Breast epithelium (tissue), 3 donors: ENCODE data around the gene HIPK2.

Experiments used
- POLR2A ChIP-seq: fragments of 450-650 bp; IDR thresholded peaks from one replicate; pipeline ENCODE4 v1.6.1; 2016; ENCODE audit warnings: antibody characterized with exemption, mild to moderate bottlenecking, moderate library complexity
- POLR2AphosphoS5 ChIP-seq, 3 donors: sonication (generic); formaldehyde crosslinking; IDR thresholded peaks; one replicate each; pipeline ENCODE4 v1.6.1; 2017; ENCODE audit warnings: antibody characterized with exemption in 3 of 3
- TF ChIP-seq, protein P1 (sequence below), 3 donors: fragments of 450-650 bp; IDR thresholded peaks; one replicate each; pipeline ENCODE4 v1.5.1; 2016 to 2017; ENCODE audit warnings: antibody characterized with exemption in 3 of 3, mild to moderate bottlenecking in 3 of 3, moderate library complexity in 3 of 3

GRCh38 chr7:139626817-139627216 lies 151.0 kb downstream of the HIPK2 start:
- TF ChIP-seq, protein P1, sequence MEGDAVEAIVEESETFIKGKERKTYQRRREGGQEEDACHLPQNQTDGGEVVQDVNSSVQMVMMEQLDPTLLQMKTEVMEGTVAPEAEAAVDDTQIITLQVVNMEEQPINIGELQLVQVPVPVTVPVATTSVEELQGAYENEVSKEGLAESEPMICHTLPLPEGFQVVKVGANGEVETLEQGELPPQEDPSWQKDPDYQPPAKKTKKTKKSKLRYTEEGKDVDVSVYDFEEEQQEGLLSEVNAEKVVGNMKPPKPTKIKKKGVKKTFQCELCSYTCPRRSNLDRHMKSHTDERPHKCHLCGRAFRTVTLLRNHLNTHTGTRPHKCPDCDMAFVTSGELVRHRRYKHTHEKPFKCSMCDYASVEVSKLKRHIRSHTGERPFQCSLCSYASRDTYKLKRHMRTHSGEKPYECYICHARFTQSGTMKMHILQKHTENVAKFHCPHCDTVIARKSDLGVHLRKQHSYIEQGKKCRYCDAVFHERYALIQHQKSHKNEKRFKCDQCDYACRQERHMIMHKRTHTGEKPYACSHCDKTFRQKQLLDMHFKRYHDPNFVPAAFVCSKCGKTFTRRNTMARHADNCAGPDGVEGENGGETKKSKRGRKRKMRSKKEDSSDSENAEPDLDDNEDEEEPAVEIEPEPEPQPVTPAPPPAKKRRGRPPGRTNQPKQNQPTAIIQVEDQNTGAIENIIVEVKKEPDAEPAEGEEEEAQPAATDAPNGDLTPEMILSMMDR (IDR thresholded peaks at IDR 0.05), result no peak
- TF ChIP-seq POLR2A, result no peak
- TF ChIP-seq POLR2AphosphoS5 (IDR thresholded peaks at IDR 0.05), result no peak
